Loucy (cell line): ENCODE results near the gene POC1A.

ENCODE experiments used
- H2AFZ ChIP-seq: fragments of 200-600 bp; sonication (generic); 2 replicates; pipeline ENCODE4 v1.6.0; 2016; ENCODE audit warnings: antibody characterized with exemption, mild to moderate bottlenecking, low read length, moderate library complexity
- H3F3A ChIP-seq: fragments of 200-600 bp; 2 replicates; pipeline ENCODE4 v1.6.0; 2016; ENCODE audit warnings: antibody characterized with exemption, low read depth, mild to moderate bottlenecking
- H3K27me3 ChIP-seq: fragments of 200-600 bp; sonication (generic); 2 replicates; pipeline ENCODE4 v1.6.1; 2014; ENCODE audit warnings: low read length, mild to moderate bottlenecking; ENCODE audit not compliant: insufficient read depth, poor library complexity, severe bottlenecking
- H3K36me3 ChIP-seq: fragments of 200-600 bp; sonication (generic); 2 replicates; pipeline ENCODE4 v1.6.1; 2016; ENCODE audit warnings: low read length; ENCODE audit not compliant: insufficient read depth
- H3K4me1 ChIP-seq: fragments of 200-600 bp; sonication (generic); 2 replicates; pipeline ENCODE4 v1.5.1; 2014; ENCODE audit warnings: low read length, mild to moderate bottlenecking; ENCODE audit not compliant: insufficient read depth, poor library complexity, severe bottlenecking
- H3K4me2 ChIP-seq: fragments of 200-600 bp; sonication (generic); 2 replicates; pipeline ENCODE4 v1.6.0; 2014; ENCODE audit warnings: antibody characterized with exemption, low read length, low read depth, mild to moderate bottlenecking; ENCODE audit not compliant: poor library complexity, severe bottlenecking
- H3K4me3 ChIP-seq: fragments of 200-600 bp; sonication (generic); 2 replicates; pipeline ENCODE4 v1.5.1; 2014; ENCODE audit warnings: low read length, mild to moderate bottlenecking, mixed read lengths; ENCODE audit not compliant: poor library complexity, severe bottlenecking
- H3K79me2 ChIP-seq: fragments of 200-600 bp; sonication (generic); 2 replicates; pipeline ENCODE4 v1.6.1; 2014; ENCODE audit warnings: low read length; ENCODE audit not compliant: insufficient read depth
- H3K9ac ChIP-seq: fragments of 200-600 bp; sonication (generic); 2 replicates; pipeline ENCODE4 v1.6.0; 2014; ENCODE audit warnings: mild to moderate bottlenecking, low read depth, low read length, moderate library complexity; ENCODE audit not compliant: poor library complexity, severe bottlenecking
- H3K9me2 ChIP-seq: fragments of 200-600 bp; sonication (generic); replicated peaks from 2 replicates; pipeline ENCODE4 v1.6.1; 2016; ENCODE audit warnings: low read depth, low read length, mixed read lengths
- H3K9me3 ChIP-seq: fragments of 200-600 bp; sonication (generic); 2 replicates; pipeline ENCODE4 v1.6.1; 2014; ENCODE audit warnings: mild to moderate bottlenecking, antibody characterized with exemption, low read length, low read depth; ENCODE audit not compliant: insufficient read depth
- H4K20me1 ChIP-seq: fragments of 200-600 bp; sonication (generic); 2 replicates; pipeline ENCODE4 v1.6.0; 2014; ENCODE audit warnings: antibody characterized with exemption, low read length, mild to moderate bottlenecking; ENCODE audit not compliant: insufficient read depth, poor library complexity, severe bottlenecking
- EZH2phosphoT487 ChIP-seq: fragments of 200-600 bp; IDR thresholded peaks from 2 replicates; pipeline ENCODE4 v1.6.1; 2018; ENCODE audit warnings: antibody characterized with exemption, mild to moderate bottlenecking, moderate library complexity, borderline replicate concordance
- TF ChIP-seq, protein P1 (sequence below): fragments of 200-600 bp; sonication (generic); conservative IDR thresholded peaks from 2 replicates; pipeline ENCODE4 v1.5.1; 2014; ENCODE audit warnings: mild to moderate bottlenecking, antibody characterized with exemption, low read length

The POC1A gene

DNA sequence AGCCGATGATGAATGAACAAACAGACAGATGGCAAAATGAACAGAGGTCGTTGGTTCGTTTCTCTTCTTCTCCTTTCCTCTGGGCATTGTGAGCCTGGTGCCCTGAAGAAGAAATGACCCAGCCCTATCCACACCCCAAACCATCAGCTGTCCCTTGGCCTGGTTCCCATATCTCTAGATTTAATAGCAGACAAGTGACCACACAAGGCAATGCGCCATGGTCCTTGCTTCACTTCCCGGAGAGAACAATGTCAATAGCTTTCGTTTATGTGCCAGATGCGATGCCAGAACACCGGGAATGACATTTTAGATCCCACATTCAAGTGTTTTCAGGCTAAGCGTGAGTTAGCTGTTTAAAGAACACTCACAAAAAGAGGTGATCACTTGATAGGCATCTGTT, 17.7 kb downstream of the POC1A start:
- Histone ChIP-seq H3K36me3 (peaks cover 62% of the 10 kb centered on the region; the same call in 1 of the 2 replicates), H4K20me1 (no peaks in the 10 kb centered on the region), H3F3A (no peaks in the 10 kb centered on the region), H3K4me3 (no peak overlapping the region), H3K4me1 (no peaks in the 10 kb centered on the region), H3K27me3 (no peaks in the 10 kb centered on the region), H3K79me2 (peaks cover 6% of the 10 kb centered on the region; the same call in 1 of the 2 replicates), H3K9ac (no peak overlapping the region), H3K9me3 (no peaks in the 10 kb centered on the region), H3K9me2 (no peaks in the 10 kb centered on the region), H3K4me2 (no peak overlapping the region), H2AFZ (no peak overlapping the region)
- TF ChIP-seq, protein P1, sequence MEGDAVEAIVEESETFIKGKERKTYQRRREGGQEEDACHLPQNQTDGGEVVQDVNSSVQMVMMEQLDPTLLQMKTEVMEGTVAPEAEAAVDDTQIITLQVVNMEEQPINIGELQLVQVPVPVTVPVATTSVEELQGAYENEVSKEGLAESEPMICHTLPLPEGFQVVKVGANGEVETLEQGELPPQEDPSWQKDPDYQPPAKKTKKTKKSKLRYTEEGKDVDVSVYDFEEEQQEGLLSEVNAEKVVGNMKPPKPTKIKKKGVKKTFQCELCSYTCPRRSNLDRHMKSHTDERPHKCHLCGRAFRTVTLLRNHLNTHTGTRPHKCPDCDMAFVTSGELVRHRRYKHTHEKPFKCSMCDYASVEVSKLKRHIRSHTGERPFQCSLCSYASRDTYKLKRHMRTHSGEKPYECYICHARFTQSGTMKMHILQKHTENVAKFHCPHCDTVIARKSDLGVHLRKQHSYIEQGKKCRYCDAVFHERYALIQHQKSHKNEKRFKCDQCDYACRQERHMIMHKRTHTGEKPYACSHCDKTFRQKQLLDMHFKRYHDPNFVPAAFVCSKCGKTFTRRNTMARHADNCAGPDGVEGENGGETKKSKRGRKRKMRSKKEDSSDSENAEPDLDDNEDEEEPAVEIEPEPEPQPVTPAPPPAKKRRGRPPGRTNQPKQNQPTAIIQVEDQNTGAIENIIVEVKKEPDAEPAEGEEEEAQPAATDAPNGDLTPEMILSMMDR = no peak
- TF ChIP-seq EZH2phosphoT487 = no peak

- H3K79me2 ChIP-seq = peaks cover 4% of the 10 kb centered on the region; the same call in 1 of the 2 replicates
- no peaks in the 10 kb centered on the region for H3K27me3 ChIP-seq
- H3K36me3 ChIP-seq = peaks cover 54% of the 10 kb centered on the region; the same call in 1 of the 2 replicates
- no peaks in the 10 kb centered on the region for H3K4me1 ChIP-seq
- no peak overlapping the region for H3K4me2 ChIP-seq
- no peak for TF ChIP-seq EZH2phosphoT487
- TF ChIP-seq, protein P1 = no peak
- no peaks in the 10 kb centered on the region for H4K20me1 ChIP-seq
- H3K9me2 ChIP-seq = no peaks in the 10 kb centered on the region
- no peak overlapping the region for H3K9ac ChIP-seq
- no peak overlapping the region for H2AFZ ChIP-seq
- no peaks in the 10 kb centered on the region for H3F3A ChIP-seq
- no peak overlapping the region for H3K4me3 ChIP-seq
- no peaks in the 10 kb centered on the region for H3K9me3 ChIP-seq
Measured at GRCh38 chr3:52135332-52135731, 18.9 kb downstream of the POC1A start.

- H3K36me3 ChIP-seq = peaks cover 50% of the 10 kb centered on the region; the same call in 1 of the 2 replicates
- H3K9me3 ChIP-seq = no peaks in the 10 kb centered on the region
- no peak overlapping the region for H3K4me2 ChIP-seq
- H3K9ac ChIP-seq = no peak overlapping the region
- no peak overlapping the region for H3K4me3 ChIP-seq
- no peaks in the 10 kb centered on the region for H3K9me2 ChIP-seq
- no peaks in the 10 kb centered on the region for H4K20me1 ChIP-seq
- no peaks in the 10 kb centered on the region for H3F3A ChIP-seq
- no peak for TF ChIP-seq EZH2phosphoT487
- TF ChIP-seq, protein P1 = no peak
- no peaks in the 10 kb centered on the region for H3K4me1 ChIP-seq
- H3K79me2 ChIP-seq = peaks cover 4% of the 10 kb centered on the region; the same call in 1 of the 2 replicates
- no peaks in the 10 kb centered on the region for H3K27me3 ChIP-seq
- no peak overlapping the region for H2AFZ ChIP-seq
Measured at GRCh38 chr3:52134761-52135160, 19.5 kb downstream of the POC1A start.
